ENCODE data around the gene HERC3.

HERC3 gene

GRCh38 chr4:88720451-88721428 lies 128.5 kb downstream of the HERC3 start:
- no peak for DNase-seq (ENCODE audit: low spot score)

- no peak for DNase-seq (ENCODE audit: low spot score)
These were observed 130.0 kb downstream of the HERC3 start for GRCh38 chr4:88722276-88722780.

GRCh38 chr4:88722828-88723227 lies 130.5 kb downstream of the HERC3 start:
- no peak for DNase-seq (ENCODE audit: low spot score)

- no peak for DNase-seq (ENCODE audit: low spot score)
These were observed 132.1 kb downstream of the HERC3 start for GRCh38 chr4:88724406-88724805.

- no peak for DNase-seq (ENCODE audit: low spot score)
These were observed 132.9 kb downstream of the HERC3 start for GRCh38 chr4:88725143-88725542.

GRCh38 chr4:88725986-88726385 lies 133.7 kb downstream of the HERC3 start:
- no peak for DNase-seq (ENCODE audit: low spot score)

GRCh38 chr4:88728146-88728545 lies 135.9 kb downstream of the HERC3 start:
- DNase-seq (ENCODE audit: low spot score): no peak

GRCh38 chr4:88729146-88729760 lies 137.0 kb downstream of the HERC3 start:
- no peak for DNase-seq (ENCODE audit: low spot score)

GRCh38 chr4:88730811-88731210 lies 138.5 kb downstream of the HERC3 start:
- no peak for DNase-seq (ENCODE audit: low spot score)

- no peak for DNase-seq (ENCODE audit: low spot score)
These were observed 139.1 kb downstream of the HERC3 start for GRCh38 chr4:88731381-88731780.

- no peak for DNase-seq (ENCODE audit: low spot score)
These were observed 140.6 kb downstream of the HERC3 start for GRCh38 chr4:88732714-88733368.

- peak; percentile 8 for DNase-seq (ENCODE audit: low spot score)
These were observed 142.2 kb downstream of the HERC3 start for GRCh38 chr4:88734403-88734949.

- no peak for DNase-seq (ENCODE audit: low spot score)
These were observed 143.3 kb downstream of the HERC3 start for GRCh38 chr4:88735564-88735963.

- DNase-seq (ENCODE audit: low spot score): no peak
These were observed 144.0 kb downstream of the HERC3 start for GRCh38 chr4:88736264-88736663.

GRCh38 chr4:88737307-88737941 lies 145.1 kb downstream of the HERC3 start:
- DNase-seq (ENCODE audit: low spot score): no peak

- DNase-seq (ENCODE audit: low spot score): no peak
These were observed 145.9 kb downstream of the HERC3 start for GRCh38 chr4:88738180-88738579.

GRCh38 chr4:88742561-88742960 lies 150.3 kb downstream of the HERC3 start:
- no peak for DNase-seq (ENCODE audit: low spot score)

GRCh38 chr4:88743696-88744095 lies 151.4 kb downstream of the HERC3 start:
- DNase-seq (ENCODE audit: low spot score): peak; percentile 5

- DNase-seq (ENCODE audit: low spot score): no peak
These were observed 152.3 kb downstream of the HERC3 start for GRCh38 chr4:88744609-88745008.

- DNase-seq (ENCODE audit: low spot score): no peak
These were observed 152.9 kb downstream of the HERC3 start for GRCh38 chr4:88745175-88745574.

- no peak for DNase-seq (ENCODE audit: low spot score)
These were observed 153.4 kb downstream of the HERC3 start for GRCh38 chr4:88745581-88746163.
